Measurements from ENCODE around the gene MCTP1.

MCTP1 gene

DNA sequence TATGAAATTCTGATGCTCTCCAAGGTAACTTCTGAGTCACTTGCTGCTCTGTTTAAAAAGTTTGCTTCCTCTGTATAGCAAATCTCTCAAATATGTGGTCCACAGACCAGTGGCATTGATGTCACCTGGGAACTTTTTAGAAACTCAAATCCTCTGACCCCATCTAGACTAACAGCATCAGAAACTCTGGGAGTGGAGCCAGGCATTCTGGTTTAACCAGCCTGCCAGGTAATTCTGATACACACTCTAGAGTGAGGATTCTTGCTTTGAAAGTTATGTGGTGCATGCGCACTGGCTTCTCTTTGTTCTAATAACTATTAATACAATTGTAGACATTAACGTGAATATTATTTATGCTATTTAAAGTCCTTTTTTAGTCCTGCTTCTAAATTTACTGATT, 368.3 kb downstream of the MCTP1 start:
- DNase-seq: no peak

DNA sequence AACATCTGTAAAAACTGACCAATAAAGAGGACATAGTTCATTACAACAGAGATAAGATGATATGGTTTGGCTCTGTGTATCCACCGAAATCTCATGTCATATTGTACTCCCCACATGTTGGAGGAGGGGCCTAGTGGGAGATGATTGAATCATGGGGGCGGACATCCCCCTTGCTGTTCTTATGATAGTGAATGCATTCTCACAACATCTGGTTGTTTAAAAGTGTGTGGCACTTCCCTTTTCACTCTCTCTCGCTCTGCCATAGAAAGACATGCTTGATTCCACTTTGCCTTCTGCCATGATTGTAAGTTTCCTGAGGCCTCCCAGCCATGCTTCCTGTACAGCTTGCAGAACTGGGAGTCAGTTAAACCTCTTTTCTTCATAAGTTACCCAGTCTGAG, 373.6 kb downstream of the MCTP1 start:
- no peak for DNase-seq

DNA sequence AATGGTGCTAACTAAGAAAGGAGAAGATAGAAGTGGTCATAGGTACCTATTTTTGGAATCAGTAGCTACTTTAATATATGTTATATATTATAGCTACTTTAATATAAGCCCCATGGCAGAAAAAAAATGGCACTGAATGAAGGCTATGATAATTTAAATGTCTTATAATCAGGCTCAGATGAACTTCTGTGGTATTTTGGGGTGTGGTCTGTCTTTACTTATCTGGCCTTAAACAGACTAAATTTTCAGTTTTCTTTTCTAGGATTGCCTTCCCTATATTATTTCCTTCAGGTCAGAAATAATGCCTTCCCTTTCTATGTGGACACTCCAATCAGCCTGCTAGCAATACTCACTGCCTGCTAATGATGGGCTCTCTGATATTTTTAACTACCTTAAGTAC, 374.2 kb downstream of the MCTP1 start:
- no peak for DNase-seq

DNA sequence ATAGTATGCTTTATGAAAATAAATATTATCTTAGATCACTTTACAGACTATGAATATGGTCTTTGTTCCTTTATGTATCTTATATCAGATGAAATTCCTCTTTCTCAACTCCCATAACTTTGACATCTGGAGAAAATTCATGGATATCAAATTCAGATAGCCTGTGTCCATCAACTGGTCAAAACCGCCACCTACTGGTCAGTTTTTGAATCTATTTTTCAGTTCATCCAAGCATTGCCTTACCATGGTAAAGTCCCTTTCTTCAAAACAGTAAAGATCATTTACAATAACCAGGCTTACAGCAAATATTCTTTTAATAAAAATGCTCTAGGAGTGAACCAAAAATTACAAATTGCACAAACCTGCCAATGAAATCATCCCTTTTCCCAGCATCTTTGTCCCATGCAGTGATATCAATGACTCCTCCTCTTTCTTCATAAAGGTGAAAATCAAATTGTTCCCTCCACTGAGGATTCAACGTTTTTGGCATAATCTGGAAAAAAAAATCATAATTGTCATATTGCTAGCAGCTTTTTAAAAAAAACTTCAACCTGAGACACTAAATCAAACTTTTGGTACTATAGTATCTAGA, 375.9 kb downstream of the MCTP1 start:
- DNase-seq: peak; percentile 33

DNA sequence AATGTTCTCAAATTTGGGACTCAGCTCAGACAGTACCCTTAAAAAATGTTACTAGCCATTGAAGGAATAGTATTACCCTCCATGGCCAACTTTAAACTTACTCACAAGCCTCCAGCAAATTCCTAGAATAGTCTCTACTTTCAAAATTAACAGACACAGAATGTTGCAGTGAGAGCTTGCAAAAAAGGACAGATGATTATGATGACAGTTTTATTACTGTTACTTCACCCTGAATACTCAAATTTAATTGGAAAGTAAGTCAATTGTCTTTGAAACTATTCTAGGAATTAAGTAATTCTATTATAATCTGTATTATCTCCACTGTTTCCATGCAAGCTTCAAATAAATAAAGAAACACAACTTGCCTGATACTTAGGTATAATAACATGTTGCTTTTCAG, 378.1 kb downstream of the MCTP1 start:
- no peak for DNase-seq

DNA sequence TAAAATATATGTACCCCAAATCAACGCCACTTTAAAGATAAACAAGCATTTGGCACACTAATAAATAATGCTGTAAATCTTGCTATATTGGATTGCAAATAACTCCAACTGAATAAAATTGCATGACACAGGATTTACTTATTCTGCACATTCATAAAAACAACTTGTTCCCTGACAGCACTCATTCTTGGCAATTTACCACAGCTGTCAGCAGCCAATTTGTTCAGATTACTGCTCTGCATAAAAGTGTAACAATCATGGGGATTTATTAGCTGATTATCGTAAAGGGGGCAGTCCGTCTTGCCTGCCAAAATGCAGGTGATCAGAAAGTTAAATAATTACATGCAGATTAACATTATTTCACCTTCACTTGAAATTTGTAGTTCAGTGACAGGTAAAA, 381.2 kb downstream of the MCTP1 start:
- DNase-seq: no peak

DNA sequence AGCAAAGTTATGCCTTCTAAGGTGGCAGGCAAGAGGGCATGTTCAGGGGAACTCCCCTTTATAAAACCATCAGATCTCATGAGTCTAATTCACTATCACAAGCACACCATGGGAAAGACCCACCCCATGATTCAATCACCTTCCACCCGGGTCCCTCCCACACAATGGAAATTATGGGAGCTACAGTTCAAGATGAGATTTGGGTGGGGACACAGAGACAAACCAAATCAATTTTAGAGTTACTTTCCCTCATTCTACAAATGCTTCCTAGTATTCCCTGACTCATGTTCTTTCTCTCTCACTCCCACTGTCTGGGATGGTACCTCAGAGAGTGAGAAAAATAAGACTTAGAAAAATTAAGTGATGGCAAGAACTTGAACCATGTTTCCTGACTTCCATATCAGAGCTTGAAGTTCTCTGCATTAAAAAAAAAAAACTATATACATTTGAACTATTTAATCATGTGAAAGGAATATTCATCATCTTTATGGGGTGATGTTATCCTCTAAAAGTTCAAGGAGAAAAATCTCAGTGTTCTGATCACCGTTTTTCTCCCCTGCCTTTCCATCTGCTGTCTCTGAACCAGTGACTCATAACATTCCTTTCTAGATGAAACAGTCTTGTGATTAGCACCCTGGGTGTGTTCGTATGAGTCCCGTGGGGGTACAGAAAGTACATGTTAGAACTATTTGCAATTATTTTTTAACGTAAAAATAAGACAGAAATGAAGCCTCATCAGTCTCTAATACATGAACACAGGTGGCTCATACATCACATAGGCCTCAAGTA, 383.5 kb downstream of the MCTP1 start:
- DNase-seq: no peak

DNA sequence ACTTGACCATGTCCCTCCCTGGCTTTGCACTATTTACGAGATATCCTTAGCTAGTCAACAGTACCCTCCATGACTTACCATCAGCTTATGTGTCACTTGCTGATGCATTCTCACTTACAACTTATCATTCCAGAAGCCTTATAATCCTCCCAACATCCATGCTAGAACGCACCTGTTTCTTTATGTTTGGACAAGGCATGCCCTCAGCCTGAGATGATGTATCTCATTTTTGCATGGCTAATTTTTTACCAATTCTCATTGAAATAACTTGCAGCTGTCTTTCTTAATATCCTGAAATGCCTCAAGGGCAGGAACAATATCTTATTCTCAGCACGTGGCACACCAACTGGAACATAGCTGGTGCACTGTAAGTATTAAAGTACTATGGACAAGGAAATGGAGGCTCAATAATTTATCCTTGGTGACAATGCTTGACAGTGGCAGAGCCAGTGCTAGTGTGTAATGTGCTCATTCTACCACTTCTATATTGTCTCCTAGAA, 384.8 kb downstream of the MCTP1 start:
- no peak for DNase-seq

DNA sequence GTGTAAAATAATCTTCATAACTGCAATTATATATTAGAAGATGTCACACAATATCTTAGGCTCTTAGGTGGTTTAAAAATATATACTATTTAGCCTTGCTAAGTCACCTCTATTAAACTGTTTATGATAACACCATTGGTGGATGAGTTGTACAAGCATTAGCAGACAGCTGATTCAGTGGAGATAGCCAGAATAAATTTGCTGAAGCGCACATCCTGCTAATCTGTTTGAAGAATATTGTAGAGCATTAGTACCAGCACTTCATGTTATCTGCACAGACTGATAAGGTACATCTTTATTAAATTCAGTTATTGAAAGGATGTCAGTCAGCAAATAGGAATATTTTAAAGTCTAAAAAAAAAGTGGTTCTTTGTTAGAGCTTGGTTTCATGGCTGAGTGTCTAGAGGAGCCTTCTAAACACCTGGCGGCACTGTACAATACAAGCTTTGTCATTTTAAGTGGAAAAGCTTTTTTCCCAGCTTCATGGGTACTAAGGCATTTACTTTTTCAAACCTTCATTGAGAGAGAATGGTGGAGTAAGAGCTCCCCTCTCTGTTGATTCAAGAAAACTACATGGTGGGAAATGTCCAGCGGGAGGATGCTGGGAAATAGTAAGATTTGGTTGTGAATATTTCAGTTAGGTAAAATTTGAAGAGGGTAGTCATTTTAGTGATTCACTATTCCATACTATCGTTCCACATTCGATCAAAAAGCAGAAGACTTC, 391.3 kb downstream of the MCTP1 start:
- no peak for DNase-seq

DNA sequence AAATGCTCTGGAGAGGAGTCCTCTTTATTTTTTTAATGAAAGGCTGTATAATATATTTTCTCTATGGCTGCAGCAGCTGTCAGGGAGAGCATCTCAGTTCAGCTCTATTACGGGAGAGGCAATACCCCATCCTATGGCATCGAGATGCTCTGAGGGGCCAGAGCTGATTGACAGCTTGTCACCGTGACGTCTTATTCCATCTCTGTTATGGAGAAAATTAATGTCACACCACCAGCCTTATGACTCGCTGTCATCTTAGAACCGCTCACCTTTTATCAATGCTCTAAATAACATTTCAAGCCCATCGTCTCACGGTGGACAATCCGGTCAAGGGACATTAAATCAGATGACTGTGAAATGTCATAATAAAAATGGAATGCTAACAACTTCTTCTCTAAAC, 392.9 kb downstream of the MCTP1 start:
- DNase-seq: no peak

DNA sequence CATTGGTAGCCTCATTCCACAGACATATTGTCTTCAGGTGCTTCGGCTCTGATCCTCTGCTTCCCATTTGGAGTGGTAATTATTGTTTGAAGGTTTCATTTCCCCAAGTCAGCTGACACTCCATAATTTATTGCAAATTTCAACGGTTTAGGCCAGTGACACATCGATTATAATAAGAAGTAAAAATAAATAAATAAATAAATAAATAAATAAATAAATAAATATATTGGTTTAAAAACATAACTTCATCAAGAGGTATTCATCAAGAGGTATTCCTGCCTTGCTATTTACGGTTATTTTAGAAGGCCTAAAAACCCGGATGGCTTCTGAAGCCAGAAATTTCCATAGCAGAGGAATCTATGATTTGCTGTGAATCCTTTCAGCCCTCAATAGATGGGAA, 393.3 kb downstream of the MCTP1 start:
- no peak for DNase-seq

DNA sequence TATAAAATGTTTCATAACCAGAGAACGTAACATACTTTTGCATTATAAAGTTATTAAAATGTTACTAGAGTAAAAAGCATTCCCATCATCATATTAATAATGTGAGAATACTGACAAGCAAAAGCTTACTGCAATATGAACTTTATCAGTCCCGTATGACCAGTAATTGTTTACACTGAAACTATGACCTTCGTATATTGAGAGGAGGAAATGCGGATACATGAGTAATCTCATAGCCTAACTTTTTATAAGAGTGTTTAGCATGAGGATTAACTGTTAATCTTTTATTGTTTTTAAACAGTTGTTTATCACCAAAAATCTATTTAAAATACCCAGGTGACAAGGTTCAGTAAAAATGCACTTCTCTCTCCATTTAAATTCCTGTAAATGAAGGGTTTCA, 394.0 kb downstream of the MCTP1 start:
- DNase-seq: no peak

DNA sequence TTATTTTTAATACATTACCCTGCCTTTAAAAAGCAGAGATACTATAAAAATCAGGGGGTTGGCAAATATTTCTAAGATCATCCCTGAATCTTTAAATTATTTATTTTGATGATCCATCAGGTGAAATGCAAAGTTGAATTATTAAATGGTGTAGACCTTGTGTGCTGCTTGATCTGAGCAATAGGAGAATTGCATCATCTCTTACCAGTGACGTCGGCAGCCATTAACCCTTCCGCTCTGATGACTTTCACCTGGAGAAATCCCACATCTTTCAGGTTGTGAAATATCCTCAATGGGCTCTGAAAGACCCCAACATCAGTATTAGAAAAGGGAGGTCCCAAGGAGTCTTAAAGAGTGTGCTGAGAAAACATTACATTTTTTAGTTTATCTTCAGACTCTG, 396.2 kb downstream of the MCTP1 start:
- no peak for DNase-seq

DNA sequence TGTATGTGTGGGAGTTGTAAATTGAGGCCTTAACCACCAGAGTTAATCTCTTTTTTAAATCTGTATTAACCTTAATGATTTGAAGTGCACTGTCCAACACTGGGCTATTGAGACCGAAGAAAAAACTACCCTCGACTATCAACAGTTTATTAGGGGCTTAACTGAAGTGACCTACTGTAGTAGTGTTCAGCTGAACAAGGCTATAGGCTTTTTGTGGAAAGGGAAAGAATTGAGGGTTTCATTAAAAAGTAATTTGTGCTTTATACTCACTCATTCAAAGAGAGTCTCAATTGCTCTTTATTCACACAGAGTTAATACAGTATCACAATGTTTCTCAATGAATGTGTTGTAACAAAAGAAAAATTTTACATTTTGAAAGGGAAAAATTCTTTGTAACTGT, 399.0 kb downstream of the MCTP1 start:
- no peak for DNase-seq

DNA sequence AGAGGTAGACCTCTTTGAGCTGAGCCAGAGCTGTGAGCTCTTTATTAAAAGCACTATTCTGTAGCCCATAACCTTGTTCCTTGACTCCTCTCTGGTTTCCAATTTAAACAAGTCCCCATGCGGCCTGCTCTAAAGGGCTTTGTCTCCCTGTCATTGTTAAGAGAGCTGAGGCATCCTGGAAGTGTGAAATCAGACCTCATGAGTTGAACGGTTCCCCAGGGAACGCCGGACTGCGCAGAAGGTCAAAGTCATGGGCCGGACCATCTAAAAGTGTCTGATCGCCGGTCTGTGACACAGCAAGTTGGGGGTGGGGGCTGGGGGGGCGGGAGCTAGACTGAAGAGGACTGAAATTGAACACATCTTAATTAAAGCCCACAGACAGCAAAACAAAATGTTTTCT, 400.6 kb downstream of the MCTP1 start:
- DNase-seq: no peak

DNA sequence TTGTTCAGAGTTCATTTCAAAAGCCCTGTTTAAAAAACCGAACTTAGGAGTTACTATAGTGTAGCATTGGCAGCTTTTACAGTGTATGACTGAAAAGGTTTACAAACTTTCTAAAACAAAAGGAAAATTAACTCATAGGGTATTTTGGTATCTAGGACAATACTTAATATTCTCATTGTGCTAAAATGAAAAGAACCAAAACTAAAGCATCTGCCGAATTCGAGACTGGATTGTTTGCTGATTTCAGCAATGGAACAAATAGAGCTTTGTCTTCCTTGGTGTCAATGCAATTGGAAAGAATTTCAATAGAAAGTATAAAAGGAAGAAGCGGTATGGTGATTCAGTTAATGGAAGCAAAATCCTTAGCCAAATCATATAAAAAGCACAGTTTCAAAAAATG, 412.4 kb downstream of the MCTP1 start:
- DNase-seq: no peak

DNA sequence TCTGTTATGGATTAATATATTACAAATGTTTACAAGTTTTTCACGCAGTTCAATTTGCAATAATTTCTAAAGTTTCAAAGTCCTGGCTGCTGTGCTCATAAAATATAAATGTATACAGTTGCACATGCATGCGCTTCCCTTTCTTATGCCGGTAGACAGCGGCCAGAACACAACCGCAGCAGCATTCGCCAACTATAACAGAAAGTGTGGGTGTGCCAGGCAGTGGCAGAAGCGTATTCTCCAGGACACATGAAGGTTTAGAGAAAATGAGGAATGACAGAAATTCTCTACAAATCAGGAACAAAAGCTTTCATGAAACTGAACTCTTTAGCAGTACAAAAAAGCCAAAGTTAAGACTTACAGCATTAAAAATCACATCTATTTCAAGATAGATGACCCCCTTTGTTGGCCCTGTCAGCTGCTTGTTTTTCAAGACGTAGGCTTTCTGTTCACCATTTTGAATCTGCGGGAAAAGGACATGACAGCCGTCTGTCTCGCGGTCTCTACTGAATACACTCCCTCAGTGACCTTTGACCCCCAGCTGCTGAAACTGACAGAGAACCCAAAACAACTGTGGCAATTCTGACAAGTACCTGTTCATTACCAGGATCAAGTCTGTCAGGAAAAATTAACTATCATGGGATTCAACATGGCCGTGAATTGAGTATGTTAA, 414.2 kb downstream of the MCTP1 start:
- DNase-seq: no peak

DNA sequence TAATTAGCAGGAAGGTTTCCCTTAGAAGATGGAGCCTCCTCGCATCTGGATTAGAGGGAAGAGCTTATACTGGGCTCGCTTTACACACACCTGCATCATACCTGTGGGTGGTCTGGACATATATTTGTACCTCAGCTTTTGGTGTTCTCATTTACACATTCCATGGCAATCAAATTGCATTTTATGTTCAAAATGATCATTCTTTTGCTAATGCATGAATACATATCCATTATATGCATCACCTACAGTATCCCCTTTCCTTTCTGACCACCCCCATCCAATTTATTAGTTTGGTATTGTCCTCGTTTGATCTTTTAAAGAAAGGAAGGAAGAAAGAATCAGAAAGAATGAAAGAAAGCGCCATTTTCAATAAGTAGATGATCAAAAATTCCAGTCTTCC, 415.0 kb downstream of the MCTP1 start:
- DNase-seq: no peak

DNA sequence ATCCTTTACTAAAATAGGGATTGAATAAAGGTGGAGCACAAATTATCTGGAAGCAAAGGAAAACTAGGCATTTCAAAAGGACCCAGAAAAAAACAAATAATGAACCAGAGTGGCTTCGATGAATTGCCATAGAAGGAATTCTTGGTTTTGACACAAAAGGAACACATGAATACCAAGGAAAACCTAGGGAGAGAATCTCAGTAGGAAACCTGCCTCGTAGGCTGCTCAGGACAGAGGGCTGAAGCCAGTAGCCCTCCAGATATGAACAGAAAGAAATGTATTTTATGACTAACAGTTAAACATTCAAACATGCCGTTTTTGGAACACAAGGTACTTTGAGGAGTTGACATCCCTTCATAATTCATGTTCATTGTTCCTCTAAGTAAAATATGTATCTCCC, 420.9 kb downstream of the MCTP1 start:
- DNase-seq: no peak

DNA sequence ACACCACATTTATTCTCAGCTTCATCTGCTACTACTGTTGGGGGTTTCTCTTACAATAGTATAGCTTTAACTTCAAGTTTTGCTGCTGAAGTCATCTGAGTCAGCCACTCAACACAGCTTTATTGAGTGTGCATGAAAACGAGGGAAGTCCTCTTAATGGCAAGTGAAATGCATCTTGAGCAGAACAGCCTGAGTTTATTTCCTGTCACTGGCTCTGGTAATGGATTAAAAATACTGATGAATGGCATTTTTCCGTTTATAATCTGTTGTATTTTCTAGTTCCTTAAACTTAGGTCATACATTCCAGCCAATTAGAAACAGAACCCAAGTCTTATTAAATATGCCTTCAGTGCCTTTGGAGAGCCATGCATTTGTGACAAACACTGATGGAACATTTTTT, 427.8 kb downstream of the MCTP1 start:
- DNase-seq: no peak

DNA sequence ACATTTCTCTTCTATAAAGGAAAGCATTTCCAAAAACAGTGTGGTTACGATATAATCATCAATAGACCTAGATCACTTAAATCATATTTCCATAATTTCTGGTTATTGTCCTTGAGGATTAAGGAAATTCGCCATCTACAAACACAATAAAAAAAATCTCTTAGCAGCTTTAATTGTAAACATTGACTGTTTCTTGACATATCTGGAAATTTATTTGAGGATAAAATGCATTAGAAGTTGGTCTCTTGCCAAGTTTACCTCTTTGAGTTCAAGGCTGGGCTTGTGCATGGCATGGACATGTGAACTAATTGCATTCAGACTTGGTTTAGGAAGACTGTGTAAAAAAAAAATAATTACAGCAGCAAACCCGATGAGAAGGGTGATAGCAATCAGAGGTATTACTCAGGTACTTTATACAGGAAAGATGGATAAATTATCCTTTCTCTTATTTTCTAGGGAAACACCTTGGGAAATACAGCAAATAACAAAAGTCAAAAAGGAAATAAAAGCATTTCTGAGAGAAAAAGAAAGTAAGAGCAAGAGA, 428.6 kb downstream of the MCTP1 start:
- DNase-seq: no peak

DNA sequence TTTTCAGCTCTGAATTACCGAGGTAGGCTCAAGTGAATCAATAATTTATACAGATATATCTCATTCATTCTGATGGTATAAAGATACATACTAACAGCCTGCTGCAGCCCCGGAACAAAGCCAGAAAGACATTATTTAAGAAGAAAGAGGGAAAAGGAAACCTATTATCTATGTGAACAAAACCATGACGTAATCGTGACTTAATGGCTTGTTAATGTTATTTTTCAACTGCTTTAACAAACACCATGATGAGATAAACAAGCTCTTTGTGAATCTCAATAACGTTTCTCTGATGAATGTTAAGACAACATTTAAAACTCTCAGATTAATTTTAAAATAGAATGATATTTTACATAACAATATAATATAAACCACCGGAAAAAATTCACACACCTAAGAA, 429.4 kb downstream of the MCTP1 start:
- no peak for DNase-seq

DNA sequence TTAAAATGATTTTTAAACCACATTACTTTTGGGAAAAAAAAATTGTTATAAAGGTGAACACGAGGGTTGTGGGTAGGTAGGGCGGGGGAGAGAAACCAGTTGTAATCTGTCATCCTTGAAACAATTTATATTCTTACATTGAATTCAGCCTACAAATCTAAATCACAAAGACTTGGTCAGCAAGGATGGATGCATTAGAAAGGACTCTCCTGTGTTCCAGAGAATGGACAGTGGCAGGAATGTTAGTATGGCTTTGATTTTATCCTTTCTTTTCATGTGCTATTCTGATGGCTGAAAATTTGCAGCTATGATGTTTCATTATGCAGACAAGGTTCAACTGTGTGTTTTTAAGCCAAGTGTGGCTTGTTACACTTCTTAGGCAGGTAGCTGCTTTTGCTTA, 431.8 kb downstream of the MCTP1 start:
- no peak for DNase-seq
